GM12864 (cell line): ENCODE measurements around the gene PSG1.
A peak's percentile ranks its signal among the peaks of the same experiment; 100 is the strongest.
"Not testable (repeated sequence)": the region's sequence is repeated elsewhere in the genome, so short reads cannot be mapped to it uniquely, and the experiment has no call there.

ENCODE experiments used
- DNase-seq: peaks from one replicate; pipeline ENCODE4 v3.0.0-alpha.2; 2011; ENCODE audit warnings: low read depth
- H3K4me3 ChIP-seq: 2 replicates; pipeline ENCODE4 v1.5.1; 2011; ENCODE audit warnings: mild to moderate bottlenecking, low read depth, low read length, control low read depth
- TF ChIP-seq, protein P1 (sequence below): IDR thresholded peaks from 2 replicates; pipeline ENCODE4 v1.5.1; 2011; ENCODE audit warnings: low read depth, mild to moderate bottlenecking, moderate library complexity, low read length, control low read depth, inconsistent platforms; ENCODE audit errors: missing control alignments

PSG1 gene

DNA sequence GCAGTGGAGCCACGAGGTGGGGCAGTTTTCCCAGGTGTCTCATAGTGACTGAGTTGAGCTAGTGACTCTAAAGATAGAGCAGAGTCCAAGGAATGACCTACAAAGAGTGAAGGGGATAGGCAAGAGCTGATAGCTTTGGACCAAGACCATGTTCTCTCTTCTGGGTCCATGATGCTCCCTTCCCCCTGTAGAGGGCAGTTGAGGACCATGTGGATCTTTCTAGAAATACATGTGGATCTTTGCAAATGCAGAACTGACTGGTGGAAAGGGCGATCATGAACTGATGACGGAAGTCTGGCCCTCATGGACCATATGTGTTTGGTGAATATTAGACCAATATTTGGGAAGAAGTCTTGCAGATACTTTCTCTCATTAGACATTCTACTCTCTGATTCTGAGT lies 6.9 kb downstream of the PSG1 start:
- no peak overlapping the region for H3K4me3 ChIP-seq
- TF ChIP-seq, protein P1, sequence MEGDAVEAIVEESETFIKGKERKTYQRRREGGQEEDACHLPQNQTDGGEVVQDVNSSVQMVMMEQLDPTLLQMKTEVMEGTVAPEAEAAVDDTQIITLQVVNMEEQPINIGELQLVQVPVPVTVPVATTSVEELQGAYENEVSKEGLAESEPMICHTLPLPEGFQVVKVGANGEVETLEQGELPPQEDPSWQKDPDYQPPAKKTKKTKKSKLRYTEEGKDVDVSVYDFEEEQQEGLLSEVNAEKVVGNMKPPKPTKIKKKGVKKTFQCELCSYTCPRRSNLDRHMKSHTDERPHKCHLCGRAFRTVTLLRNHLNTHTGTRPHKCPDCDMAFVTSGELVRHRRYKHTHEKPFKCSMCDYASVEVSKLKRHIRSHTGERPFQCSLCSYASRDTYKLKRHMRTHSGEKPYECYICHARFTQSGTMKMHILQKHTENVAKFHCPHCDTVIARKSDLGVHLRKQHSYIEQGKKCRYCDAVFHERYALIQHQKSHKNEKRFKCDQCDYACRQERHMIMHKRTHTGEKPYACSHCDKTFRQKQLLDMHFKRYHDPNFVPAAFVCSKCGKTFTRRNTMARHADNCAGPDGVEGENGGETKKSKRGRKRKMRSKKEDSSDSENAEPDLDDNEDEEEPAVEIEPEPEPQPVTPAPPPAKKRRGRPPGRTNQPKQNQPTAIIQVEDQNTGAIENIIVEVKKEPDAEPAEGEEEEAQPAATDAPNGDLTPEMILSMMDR = no peak
- DNase-seq = no peak

DNA sequence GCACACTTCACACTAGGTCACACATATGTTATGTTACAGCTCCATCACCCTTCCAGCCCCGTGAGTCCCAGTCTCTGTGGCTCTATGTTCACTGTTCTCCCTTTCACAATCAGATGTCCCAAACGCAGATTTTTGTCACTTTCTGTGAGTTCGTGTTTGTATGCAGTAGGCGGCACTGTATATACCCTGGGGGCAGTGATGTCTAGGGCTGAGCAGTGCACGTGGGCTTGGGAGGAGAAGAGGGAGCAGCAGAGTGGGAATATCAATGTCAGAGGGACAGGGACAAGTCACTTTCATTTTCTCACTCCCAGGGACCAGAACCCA lies 22.0 kb downstream of the PSG1 start:
- TF ChIP-seq, protein P1 = no peak
- DNase-seq = no peak
- H3K4me3 ChIP-seq = no peak overlapping the region

DNA sequence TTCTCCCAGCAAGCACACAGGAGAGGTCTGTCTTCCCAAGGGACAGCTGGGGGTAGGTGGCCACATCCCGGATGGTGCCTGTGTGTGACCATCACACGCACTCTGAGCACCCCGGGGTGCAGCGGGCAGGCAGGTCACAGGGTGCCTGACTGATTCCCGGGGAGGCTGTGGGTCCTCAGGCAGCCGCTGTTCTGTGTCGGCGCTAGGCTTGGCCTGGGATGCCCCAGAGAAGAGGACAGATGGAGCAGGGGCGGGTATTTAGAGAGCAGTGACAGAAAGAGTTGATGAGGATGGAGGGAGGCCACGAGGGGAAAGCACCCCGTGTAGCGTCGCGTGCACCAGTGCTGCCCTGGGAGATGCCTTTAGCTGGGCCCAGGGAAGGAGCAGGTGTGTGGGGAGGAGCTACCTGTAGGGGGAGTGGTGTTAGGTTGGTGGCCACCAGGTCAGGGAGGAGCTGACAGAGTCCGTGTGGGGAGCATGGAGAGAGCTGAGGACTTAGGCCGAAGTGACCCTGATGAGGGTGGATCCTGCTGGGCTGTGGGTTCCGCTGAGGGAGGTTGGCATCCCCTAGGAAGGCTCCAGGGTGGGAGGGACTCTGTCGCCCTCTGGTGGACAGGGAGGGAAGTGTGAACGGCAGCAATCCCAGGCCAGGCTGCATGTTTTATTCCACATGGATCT lies 22.5 kb downstream of the PSG1 start:
- H3K4me3 ChIP-seq, DNase-seq: not testable (repeated sequence)
- TF ChIP-seq, protein P1 = peak; percentile 75

DNA sequence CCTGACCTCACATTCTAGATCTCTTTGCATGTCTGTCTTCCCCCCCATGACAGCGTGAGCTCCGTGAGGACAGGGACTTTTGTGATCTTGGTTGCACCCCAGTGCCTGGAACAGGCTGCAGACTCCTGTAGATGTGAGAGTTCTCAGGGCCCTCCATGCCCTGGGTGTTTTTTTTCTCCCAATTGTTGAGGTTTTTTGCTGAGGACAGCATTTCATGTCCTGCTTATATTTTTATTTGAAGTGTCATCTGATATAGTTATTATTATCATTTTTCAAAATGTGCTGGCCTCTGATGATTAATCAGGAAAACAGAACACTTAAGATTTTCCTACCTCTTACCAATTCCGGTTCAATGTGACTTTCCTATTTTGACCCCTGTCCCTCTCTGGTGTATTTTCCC lies 24.8 kb downstream of the PSG1 start:
- DNase-seq = not testable (repeated sequence)

DNA sequence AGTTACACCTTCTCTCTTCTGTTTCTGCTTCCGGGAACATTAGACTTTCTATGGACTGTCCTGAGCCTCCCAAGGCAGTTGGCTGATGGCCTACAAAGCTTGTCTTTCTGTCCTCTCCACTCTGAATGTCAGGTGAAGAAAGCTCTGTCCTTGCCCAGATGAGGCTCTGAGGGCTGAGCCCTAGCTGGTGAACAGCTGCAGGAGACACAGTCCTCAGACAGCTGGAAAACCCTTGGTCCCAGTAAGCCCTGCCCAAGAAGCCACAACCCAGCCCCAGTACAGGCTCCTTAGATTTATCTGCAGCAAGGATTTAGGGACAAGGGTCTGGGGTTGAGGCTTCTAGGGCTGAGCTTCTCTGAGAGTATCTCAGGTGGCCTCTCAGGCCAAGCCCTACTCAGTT lies 26.3 kb downstream of the PSG1 start:
- not testable (repeated sequence) for H3K4me3 ChIP-seq, DNase-seq

More for the DNA sequence above, 24.8 kb downstream of the PSG1 start:
- not testable (repeated sequence) for H3K4me3 ChIP-seq

DNA sequence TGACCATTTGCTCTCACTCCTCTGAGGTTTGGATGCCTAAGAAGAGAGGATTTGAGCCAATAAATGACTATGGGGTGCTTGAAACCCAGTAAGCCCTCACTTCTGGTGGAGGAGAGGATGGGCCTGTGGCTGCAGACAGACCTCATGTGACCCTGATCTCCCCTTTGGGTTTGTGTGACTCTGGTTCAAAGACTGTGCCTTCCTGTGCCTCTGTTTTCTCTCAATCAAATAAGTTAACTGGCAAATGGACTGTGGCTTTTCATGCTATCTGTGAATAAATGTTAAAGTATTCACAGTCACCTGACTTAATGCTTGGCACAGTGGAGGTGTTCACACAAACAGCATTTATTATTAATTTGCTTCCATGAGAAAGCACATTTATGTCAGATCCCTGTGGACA lies 26.7 kb downstream of the PSG1 start:
- H3K4me3 ChIP-seq, DNase-seq: not testable (repeated sequence)

DNA sequence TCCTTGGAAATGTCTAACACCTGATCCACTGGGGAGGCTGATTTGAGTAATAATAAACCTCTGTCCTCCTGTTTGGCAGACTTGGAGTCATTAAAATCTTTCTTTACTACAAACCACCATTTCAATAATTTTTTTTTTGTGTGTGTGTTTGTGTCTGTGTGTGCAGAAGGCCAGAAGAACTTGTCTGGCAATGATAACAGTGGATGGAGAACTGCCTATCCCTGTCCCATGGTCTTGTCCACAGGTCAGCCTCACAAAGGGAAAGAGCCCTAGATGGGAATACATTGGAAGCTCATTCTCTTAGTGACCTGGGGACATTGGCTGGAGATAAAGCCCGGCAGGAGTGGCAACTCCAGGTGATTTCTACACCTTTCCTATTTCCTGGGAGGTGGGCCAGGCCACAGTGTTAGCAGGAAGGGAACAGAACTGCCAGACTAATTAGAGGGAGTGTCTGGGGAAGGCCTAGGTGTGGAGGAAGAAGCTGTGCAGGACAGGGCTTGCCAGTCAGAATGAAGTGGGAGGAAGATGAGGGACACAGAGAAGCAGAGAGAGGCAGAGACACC lies 27.7 kb downstream of the PSG1 start:
- DNase-seq, H3K4me3 ChIP-seq: not testable (repeated sequence)

DNA sequence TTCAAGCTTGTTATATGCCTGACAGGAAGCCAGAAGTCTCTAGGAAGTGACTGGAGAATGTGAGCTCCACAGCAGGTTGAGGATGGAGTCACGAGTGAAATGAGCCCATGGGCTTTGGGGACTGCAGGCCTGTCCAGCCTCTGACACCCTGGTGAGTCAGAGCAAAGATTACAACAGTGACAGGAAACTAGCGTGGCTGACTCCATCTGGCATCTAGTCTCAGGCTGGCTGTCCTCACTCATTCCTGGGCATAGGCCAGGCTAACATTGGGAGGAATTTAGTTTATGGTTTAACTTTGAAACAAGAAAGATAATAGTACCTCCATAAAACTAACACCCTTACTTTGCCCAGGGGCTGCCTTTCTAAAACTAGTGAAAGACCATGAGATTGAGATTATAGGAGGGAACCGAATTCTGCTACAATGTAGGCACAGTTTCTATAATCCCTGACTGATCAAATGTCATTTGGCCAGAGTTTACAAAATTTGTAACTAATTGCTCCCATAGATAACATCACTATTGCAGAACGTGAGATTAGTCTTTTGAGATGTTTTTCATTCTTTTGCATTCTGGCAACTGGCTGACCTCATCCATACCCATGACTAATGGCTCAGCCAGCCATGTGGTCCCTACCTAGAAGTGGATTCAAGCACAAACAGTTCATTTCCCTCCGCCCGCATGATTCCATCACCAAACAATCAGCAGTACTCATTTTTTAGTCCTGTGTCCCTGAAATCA lies 28.4 kb downstream of the PSG1 start:
- no peak overlapping the region for H3K4me3 ChIP-seq
- no peak for DNase-seq
- TF ChIP-seq, protein P1 = no peak

DNA sequence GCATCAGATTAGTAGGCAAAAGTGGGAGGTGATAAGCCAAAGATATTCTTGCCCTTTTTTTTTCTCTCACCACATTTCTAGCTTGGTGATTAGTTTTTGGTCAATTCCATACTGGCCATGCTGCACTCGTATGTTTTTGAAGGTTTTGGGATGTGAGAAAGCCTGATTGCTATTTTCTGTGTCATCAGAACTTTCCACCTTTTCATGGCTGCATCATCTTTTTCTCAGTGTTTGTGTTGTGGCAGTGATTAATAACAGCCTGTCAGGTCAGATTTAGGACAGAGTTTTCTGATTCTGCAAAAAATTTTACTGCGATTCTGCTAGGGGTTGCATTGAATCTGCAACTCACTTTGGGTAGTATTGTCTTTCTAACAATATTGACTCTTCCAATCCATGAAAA lies 32.9 kb downstream of the PSG1 start:
- no peak overlapping the region for H3K4me3 ChIP-seq
- TF ChIP-seq, protein P1 = no peak
- no peak for DNase-seq

DNA sequence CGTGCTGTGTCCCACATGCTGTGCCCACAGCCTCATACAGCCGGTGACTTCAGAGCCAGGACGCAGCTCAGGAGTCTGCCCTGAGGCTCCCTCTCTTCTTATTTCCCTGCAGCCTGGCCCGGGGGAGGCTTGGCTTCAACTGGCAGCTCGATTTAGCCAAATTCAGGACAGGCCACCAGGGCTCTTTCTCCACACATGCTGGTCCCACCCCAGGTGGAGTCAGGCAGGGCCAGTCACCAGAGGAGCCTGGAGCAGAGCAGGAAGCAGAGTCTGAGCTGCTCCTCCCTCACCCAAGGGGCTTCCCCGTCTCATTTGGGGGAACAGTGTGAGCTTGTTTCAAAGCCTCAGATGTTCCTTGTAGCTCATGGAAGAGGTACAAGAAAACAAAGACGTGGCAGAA lies 35.9 kb downstream of the PSG1 start:
- not testable (repeated sequence) for H3K4me3 ChIP-seq, DNase-seq

DNA sequence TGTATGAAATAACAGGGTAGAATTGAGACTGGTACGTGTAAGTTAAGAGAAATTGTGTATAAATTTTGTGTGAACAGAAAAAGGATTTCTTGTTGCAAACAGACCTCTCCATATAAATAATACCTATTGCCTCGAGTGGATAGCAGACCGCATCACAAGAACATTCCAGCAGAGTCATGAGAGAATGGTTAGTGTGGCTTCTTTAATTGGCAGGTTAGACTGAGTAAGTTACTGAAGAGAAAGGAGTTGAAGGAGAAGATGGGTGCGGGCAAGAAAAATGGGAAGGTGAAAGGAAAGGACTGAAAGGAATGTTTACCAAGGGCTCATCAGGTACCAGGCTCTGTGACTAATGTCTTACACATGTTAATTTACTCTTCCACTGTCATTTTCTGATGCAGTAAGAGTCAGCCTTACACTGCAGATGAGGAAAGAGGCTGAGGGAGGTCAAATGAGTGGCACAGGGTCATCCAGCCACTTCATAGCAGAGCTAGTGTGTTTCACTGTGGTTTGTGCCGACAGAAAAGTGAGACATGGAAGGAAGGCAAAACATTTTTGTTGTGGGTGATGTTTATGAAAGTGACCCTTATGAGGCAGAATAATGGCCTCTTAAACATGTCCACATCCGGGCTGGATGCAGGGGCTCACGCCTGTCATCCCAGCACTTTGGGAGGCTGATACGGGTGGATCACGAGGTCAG lies 46.6 kb downstream of the PSG1 start:
- not testable (repeated sequence) for H3K4me3 ChIP-seq, DNase-seq

DNA sequence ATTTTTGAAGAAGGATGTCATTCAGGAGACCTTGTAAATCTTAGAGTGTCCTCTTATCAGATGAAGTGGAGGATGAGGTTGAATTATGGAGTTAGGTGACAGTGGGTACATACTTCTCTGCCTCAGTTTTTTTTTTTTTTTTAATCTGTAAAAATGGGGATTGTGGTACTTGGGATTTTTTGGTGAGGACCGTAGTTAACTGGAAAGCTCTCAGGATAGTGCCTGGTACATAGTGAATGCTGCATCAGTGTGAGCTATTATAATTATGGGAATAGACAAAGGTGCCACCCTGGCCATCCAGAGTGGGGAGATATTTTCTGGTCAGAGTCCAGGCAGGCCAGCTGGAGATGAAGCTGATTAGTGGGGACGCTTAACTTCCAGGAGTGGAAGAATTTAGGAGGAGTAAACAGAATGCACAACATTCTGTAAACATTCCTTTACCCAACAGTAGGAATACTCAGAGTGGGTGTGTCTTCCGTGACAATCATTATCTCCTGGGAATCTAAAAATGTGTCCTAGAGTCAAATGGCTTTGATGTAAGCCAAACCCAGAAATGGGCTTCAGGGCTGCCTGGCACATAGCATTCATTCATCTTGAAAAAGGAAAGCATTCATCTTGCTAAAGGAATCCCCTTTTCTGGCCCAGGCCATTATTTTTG lies 47.4 kb downstream of the PSG1 start:
- DNase-seq, H3K4me3 ChIP-seq: not testable (repeated sequence)
